ENCODE results near the gene REEP5.
A peak's percentile ranks its signal among the peaks of the same experiment; 100 is the strongest.
"Not testable (repeated sequence)": the region's sequence is repeated elsewhere in the genome, so short reads cannot be mapped to it uniquely, and the experiment has no call there.

Gene REEP5

DNA sequence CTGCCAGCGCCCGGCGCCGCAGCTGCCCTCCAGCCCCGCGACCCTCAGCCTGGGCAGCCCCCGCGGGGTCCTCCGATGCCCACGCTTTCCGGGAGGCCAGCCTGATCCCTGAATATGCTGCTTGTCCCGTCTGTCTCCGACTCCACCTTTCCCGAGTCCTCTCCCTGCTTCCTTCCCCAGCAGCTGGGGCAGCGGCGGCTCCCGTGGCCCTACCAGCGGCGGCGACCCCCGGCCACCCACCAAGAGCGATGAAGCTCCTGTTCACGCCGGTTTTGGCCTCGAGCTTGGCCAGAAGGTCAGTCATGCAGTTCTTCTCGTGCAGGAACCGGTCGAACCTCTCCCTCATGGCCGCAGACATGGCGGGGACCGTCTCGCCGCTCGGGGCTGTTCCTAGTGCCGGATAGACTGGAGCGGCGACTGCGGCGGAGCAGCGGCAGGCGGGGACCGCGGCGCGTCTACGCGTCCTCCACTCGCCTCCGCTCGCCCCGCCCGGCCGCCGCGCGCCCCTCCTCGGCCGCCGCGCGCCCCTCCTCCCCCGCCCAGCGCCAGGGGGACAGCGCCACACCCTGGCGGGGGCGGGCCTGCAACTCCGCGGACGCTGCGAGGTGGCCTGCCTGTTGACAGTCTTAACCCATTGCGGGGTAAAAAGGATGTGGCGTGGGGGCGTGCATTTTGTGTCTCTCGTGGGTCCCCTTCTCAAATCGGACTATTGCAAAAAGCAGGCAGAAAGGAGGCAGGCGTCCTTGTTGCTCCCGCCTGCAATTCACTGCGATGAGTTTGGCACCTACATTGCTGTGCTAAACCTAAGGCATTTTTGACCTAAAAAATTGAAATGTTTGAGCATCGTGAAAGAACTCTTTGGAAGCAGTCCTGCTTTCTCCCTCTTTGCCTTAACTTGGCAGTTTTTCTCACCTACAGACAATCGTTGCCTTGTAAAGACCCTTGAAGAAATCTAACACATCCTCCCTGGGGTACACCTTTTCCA is at the start of gene REEP5:
Gene REEP5, minus strand, starts transcription at position 395 of the 985 bp plus-strand sequence. Its CDS starts 37 bp downstream, at position 358.
- peak; percentile 66 for DNase-seq

DNA sequence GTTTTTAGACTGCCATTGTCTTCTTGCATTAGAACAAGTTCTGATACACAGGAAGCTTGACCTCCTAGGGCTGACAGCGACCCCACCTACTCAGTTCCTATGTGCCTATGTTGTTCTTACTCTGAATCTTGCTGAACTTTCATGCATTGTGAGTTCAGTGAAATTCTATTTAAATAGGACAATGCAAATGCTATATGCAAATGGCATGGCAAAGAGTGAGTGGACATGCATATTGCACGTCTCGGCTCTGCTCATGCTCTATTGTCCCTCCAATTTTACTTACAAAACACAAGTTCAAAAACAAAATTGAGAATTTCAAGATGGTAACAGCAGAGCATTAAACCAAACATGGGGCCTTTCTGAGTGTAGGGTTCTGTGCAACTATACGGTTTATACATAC is 49.2 kb upstream of the REEP5 start:
- DNase-seq = no peak

DNA sequence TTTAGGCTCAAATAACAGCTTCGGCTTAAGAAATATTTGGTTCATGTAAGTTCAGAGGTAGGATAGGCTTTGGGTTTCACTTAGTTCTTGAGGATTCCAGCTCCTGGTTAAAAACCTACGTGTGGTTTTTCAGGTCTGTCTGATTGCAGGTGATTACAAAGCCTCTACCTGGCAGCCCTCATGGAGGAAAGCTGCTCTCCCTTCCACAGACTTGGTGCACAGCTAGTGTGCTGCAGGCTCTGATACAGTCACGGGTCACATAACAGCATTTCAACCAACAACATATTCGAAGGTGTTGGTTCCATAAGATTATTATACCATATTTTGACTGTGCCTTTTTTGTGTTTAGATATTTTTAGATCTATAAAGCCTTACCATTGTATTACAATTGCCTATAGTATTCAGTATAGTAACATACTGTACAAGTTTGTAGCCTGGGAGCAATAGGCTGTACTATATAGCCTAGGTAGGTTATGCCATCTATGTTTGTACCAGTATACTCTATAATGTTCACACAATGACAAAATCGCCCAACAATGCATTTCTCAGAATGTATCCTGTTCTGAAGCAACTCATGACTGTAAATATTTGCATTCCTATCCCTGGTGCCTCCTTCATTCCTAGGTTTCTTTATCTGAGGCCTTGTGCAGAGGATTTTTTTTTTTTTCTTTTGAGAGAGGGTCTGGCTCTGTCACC is 46.5 kb upstream of the REEP5 start:
- DNase-seq = no peak

DNA sequence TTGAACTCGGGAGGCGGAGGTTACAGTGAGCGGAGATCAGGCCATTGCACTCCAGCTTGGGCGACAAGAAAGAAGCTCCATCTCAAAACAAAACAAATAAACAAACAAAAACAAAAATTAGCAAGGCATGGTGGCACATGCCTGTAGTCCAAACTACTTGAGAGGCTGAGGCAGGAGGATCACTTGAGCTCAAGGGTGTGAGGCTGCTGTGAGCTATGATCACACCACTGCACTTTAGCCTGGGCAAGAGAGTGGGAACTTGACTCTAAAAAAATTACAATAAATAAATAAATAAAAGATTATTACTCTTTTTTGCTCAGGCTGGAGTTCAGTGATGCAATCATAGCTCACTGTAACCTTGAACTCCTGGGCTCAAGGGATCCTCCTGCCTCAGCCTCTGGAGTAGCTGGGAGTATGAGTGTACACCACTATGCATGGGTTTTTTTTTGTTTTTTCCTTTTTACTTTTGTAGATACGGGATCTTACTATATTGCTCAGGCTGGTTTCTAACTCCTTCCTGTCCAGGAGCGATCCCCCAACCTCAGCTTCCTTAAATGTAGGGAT is 45.6 kb upstream of the REEP5 start:
- DNase-seq = no peak

DNA sequence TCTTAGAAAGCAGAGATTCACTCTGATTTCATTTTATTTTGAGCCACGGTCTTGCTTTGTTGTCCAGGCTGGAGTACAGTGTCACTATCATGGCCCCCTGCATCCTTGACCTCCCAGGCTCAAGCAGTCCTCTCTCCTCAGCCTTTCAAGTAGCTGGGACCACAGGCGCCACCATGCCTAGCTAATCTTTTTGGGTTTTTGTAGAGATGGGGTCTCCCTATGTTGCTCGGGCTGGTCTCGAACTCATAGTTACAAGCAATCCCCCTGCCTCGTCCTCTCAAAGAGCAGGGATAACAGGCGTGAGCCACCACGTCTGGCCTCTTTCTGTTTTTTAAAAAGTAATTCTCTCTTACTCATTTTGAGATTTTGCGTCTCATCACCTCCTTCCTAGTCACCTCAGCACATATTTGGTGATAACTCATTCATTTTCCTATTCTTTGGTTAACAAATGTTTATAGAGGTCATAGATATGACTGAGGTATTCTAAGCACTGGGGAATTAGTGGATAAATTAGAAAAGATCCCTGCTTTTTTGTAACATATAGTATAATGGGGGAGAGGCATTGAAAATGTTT is 43.8 kb upstream of the REEP5 start:
- no peak for DNase-seq

DNA sequence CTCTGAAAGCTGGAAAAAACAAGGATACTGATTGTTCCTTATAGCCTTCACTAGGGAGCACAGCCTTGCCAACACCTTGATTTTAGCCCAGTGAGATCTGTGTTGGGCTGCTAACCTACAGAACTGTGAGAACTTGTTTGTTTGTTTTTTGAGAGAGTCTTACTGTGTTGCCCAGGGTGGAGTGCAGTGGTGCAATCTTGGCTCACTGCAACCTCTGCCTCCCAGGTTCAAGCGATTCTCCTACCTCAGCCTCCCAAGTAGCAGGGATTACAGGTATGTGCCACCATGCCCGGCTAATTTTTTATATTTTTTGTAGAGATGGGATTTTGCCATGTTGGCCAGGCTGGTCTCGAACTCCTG is 41.3 kb upstream of the REEP5 start:
- not testable (repeated sequence) for DNase-seq

DNA sequence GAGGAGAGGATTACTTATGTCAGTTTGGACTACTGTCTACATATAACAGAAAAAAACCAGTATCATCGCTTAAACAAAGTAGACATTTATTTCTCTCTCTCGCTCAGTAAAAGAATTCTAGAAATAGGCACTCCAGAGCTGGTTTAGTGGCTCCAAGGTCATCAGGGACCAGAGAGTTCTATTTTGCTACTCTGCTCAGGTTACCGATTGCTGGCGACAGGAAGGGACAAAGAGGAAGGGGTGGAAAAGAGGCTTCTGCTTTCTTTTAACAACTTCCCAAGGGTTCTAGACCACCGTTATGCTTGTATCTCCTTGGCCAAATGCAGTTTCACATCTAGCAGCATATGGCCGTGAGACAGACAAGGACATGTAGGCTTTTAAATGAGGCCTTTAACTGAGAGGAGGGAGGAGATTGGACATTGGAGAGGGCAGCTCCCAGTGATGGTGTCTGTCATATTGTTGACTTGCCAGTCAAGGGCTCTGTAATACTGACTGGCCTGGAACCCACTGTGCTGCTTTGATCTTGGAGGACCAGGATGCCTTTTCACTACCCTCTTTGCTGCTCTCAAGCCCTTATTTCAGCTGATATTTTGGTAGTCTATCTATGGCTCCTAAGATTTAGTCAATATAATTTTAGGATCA is 39.0 kb upstream of the REEP5 start:
- no peak for DNase-seq

DNA sequence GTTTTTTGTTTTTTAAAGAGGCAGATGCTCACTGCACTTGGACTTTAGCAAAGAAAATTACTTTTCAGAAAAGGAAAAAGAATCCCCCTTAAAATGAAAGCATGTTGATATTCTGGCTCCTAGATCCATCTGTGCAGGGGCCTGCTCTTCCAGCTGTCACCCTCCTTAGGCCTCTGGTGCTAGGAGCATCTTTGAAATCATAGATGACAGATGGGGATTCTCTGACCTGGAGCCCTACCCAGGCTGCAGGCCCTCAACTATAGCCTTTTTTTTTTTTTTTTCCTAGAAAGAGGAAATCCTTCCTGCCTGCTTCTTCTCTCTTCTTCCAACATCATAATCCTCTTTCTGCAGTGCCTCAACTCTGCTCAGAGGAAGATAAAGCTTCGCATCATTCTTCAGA is 38.3 kb upstream of the REEP5 start:
- DNase-seq = no peak

DNA sequence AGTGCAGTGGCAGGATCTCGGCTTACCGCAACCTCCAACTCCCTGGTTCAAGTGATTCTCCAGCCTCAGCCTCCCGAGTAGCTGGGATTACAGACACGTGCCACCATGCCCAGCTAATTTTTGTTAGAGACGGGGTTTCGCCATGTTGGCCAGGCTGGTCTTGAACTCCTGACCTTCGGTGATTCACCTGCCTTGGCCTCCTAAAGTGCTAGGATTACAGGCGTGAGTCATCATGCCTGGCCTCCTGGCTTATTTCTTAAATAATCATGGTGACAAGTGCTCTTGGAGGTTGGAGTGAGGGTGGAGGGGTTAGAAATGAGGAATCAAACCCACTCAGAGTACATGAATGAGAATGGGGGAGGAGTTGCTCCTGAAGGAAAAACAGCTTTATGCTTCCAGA is 37.8 kb upstream of the REEP5 start:
- not testable (repeated sequence) for DNase-seq

DNA sequence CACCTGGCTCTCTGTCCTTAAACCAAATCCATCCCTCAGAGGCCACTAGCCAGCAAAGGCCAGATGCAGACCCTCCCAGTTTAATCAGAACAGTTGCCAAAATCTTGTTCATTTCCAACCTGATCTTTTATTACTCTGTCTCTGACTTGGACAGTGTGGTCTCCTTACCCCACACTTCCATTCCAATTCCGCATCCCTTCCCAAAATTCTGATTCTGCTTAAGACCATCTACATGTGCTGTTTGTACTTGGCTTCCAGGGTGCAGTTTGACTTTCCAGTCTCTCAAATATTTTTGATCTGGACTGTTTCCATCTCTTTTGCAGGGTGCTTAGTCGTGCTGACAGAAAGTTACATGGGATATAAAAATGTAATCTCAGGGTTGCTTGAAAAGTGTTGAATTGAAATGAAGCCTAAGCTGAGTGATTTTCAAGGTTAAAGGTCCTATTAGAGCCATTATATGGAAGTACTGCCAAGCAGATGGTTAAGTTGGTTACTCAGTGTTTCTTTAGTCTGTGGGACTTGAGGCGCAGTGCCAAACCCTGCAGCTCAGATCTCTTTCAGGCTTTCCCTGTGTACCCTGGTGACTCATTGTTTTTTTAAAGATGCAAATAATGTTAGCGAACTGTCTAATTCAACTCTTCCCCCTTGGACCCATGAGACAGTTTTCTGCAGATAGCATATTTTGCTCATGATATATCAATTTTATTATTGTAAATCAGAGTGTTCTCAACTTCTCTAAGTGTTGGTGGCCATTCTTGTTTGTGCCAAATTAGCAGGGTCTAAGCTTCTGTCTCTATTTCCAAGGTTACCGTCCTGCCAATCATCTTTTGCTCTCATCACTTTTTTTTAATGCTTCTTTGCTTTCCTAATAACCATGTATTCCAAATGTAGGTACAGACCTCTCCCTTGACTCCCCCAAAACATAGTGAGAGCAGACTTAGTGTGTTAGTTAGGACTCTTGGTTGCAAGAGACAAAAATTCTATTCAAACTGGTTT is 36.4 kb upstream of the REEP5 start:
- DNase-seq = peak; percentile 72

DNA sequence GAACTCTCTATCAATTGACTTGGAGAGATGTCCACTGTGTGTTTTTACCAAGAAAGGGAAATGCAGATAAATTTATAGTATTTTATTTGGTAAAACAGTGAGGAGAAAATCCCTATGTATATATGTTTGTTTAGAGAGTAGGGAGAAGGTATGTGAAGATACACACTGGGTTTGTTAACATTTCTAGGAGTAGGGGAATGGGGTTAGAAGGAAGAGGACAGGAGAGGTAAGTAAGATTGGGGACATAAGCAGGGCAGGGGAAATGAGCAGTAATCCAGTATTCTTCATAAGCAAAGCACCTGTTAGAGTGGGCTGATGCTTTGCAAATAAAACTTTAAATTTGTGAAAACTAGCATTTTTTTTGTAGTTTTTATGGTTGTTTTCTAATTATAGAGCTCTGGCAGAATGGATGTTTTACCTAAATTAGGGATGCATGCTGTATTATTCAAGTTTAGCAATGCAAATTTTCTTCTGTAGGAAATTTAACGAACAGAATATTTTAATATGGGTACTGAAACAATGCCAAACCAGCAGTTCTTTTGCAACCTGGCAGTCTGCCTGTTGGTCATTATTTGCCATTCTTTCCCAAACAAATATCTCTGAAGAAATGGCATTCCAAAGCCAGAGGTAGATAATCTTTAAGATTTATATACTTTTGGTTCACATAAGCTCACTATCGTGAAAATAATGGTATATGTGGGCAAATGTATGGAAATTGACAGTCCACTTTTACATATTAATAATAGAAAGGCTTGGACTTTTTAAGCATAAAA is 35.2 kb upstream of the REEP5 start:
- DNase-seq = peak; percentile 43

DNA sequence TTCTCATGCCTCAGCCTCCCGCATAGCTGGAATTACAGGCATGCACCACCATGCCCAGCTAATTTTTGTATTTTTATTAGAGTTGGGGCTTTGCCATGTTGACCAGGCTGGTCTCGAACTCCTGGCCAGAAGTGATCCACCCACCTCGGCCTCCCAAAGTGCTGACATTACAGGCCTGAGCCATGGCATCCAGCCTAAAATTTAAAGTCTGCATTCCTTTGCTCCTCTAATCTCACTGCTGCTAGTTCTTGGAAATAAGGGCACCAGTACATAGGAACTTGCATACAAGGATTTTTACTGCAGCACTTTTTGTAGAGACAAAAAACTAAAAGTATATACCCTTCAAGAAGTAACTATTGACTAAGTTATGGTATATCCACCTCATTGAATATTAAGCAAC is 34.6 kb upstream of the REEP5 start:
- no peak for DNase-seq

DNA sequence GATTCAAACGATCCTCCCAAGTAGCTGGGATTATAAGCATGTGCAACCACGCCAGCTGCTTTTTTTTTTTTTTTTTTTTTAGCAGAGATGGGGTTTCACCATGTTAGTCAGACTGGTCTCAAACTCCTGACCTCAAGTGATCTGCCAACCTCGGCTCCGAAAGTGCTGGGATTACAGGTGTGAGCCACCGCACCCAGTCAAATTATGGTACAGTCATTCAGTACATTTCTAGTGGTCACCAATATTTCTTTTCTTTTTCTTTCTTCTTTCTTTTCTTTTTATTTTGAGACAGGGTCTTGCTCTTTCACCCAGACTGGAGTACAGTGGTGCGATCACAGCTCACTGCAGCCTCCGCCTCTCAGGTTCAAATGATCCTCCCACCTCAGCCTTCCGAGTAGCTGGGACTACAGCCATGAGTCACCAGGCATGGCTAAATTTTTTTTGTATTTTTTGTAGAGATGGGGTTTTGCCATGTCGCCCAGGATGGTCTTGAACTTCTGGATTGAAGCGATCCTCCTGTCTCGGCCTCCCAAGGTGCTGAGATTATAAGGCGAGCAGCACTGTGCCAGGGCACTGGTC is 29.2 kb upstream of the REEP5 start:
- no peak for DNase-seq

DNA sequence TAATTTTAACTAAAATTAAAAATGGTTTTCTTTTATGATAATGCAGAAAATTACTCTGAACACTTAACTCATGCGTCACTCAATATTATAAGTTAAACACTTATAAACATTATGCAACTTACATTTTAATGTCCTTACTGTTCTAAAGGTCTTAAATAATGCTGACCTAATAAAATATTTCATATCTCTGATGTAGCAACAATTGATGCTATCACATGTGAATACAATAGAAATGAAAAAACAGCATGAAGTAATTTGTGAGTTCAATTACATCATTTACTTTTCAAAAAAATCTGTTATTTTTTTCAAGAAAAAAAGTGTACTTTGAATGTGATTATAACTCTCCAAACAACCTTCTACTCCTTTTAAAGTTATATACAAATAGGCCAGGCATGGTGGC is 26.4 kb upstream of the REEP5 start:
- no peak for DNase-seq

DNA sequence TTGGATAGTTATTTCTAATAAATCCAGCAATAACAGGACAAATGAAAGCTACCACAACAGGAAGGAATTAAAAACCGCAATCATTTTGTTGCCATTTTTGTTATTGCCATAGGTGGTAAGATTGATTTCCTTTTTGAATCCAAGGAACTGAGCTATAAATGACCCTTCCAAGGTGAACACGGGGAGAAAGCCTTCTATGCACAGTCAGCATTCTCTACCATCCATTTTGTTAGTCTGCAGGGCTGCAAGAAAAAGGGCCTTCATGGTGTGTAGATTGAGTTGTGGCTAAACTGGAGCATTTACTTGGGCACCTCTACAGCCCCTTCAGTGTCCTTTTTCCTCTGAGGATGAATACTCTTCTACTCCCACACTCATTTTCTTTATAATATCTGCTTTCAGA is 18.6 kb upstream of the REEP5 start:
- DNase-seq = no peak

DNA sequence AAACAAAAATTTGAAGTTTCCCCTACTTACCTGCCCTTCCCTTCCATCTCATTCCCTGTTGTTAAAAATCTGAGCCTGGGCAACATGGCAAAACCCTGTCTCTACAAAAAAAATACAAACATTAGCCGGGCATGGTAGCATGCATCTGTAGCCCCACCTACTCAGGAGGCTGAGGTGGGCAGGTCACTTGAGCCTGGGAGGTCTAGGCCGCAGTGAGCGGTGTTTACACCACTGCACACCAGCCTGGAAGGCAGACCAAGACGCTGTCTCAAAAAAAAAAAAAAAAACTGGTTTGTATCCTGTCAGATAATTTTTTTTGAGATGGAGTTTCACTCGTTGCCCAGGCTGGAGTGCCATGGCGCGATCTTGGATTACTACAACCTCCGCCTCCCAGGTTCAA is 16.3 kb upstream of the REEP5 start:
- DNase-seq = no peak

DNA sequence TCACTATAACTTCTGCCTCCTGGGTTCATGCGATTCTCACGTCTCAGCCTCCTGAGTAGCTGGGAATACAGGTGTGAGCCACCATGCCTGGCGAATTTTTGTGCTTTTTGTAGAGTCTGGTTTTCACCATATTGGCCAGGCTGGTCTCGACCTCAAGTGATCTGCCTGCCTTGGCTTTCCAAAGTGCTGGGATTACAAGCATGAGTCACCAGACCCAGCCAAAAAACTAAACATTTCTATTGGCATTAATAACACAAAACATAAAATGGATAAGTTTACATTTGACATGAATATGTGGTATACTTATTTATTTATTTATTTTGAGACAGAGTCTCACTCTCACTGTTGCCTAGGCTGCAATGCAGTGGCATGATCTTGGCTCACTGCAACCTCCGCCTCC is 13.6 kb upstream of the REEP5 start:
- no peak for DNase-seq

DNA sequence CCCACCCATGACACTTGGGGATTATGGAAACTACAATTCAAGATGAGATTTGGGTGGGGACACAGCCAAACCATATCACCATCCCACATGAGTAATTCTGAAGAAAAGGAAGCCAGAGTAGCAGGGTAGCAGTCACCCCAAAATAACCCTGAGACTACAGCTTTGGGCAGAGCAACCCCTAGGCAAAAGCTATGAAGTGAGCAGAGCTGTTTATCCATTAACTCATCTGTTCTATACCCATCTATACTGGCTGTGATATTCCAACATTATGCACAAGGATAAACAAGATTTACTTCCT is 12.3 kb upstream of the REEP5 start:
- no peak for DNase-seq

DNA sequence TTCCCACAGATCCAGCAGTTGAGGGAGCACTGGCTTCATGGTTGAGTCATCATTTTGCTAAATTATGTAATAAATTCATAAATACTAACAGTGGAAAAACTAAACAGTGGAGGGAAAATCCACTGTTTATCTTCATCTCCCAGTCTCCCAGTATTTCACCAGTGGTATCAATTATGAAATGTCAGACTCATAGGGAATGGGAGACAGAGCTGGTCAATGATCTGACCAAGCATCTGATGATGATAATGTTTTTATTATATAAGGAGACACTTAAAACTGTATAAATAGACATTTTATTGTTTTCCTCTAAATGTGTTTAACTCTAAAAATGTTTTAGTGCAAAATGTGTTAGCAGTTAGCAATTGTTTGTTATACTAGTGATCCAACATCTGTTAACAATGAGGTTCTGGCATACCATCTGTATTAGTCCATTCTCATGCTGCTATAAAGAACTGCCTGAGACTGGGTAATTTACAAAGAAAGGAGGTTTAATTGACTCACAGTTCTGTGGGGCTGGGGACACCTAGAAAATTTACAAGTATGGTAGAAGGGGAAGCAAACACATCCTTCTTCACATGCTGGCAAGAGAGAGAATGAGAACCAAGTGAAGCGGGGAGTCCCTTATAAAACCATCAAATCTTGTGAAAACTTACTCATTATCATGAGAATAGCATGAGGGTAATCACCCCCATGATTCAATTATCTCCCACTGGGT is 11.8 kb upstream of the REEP5 start:
- DNase-seq = no peak

DNA sequence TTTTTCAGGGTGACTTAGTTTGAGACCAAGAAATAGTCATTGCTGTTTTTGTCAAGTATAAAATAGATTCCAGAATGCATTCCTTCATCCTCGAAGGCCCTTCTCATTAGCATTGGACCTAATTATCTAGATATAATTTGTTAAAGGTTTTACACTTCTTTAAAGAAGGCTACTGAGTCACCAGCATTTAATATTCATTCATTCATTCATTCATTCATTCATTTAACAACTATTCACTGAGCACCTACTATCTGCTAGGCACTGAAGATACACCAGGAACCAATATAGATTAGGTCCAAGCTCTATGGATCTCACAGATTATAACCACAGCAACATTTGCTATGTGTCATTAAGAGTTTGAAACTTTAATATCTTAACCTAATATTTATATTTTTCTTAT is 11.1 kb upstream of the REEP5 start:
- no peak for DNase-seq

All from NCI-H1048 (cell line).